WTC11 (cell line): ENCODE results near the gene SH2D1B.

Experiments
- CTCF ChIP-seq: fragments of 200-600 bp; IDR thresholded peaks from 2 replicates; pipeline ENCODE4 v1.8.0; 2022; ENCODE audit warnings: antibody characterized with exemption
- ESRRA ChIP-seq: sonication (generic); formaldehyde crosslinking; IDR thresholded peaks from 2 replicates; pipeline ENCODE4 v1.8.1; 2022; ENCODE audit warnings: mild to moderate bottlenecking, missing genetic modification reagents, borderline replicate concordance
- MXD4 ChIP-seq: fragments of 250-450 bp; sonication (Bioruptor Pico); IDR thresholded peaks from 2 replicates; pipeline ENCODE4 v1.8.0; 2021; ENCODE audit warnings: mild to moderate bottlenecking, moderate library complexity, borderline replicate concordance
- NFYB ChIP-seq: sonication (generic); formaldehyde crosslinking; conservative IDR thresholded peaks from 2 replicates; pipeline ENCODE4 v1.8.0; 2022; ENCODE audit warnings: low read depth, missing genetic modification reagents
- ZNF416 ChIP-seq: fragments of 250-450 bp; sonication (Bioruptor Pico); IDR thresholded peaks from 2 replicates; pipeline ENCODE4 v1.9.0; 2021; ENCODE audit warnings: mild to moderate bottlenecking, inconsistent platforms

- TF ChIP-seq ZNF416 (CRISPR knock-in tag) (no peak), CTCF (peak; percentile 75), ESRRA (CRISPR knock-in tag) (no peak), NFYB (CRISPR knock-in tag) (no peak), MXD4 (CRISPR knock-in tag) (no peak)
These were observed 20.0 kb downstream of the SH2D1B start for GRCh38 chr1:162391790-162392563.
